H54 (cell line): ENCODE measurements around the gene APOL2.
"Not testable (repeated sequence)": the region's sequence is repeated elsewhere in the genome, so short reads cannot be mapped to it uniquely, and the experiment has no call there.

ENCODE experiments used
- DNase-seq: peaks from one replicate; pipeline ENCODE4 v3.0.0; 2011; ENCODE audit warnings: low spot score, mixed read lengths; ENCODE audit not compliant: insufficient read length
- FAIRE-seq: peaks from 3 replicates; lab custom pipeline; 2011; peaks lifted over from hg19 to GRCh38; lab: Jason Lieb, UNC
- POLR2A ChIP-seq: IDR thresholded peaks from 2 replicates; pipeline ENCODE4 v1.6.1; 2011; ENCODE audit warnings: low read depth, mild to moderate bottlenecking, low read length

Gene APOL2

GRCh38 chr22:36244522-36245391 is 5.4 kb upstream of the APOL2 start:
- no peak for DNase-seq

GRCh38 chr22:36243986-36244385 is 4.7 kb upstream of the APOL2 start:
- TF ChIP-seq POLR2A, result no peak
- DNase-seq, result no peak
- FAIRE-seq, result no peak

More at GRCh38 chr22:36244522-36245391, 5.4 kb upstream of the APOL2 start:
- no peak for FAIRE-seq
- TF ChIP-seq POLR2A, result no peak

- DNase-seq, result no peak
- no peak for TF ChIP-seq POLR2A
- no peak for FAIRE-seq
Measured at GRCh38 chr22:36239150-36239400, 252 bp downstream of the APOL2 start.

- FAIRE-seq, result peak; percentile 36
- no peak for TF ChIP-seq POLR2A
- no peak for DNase-seq
Measured at GRCh38 chr22:36238373-36239149, 766 bp downstream of the APOL2 start.

GRCh38 chr22:36237462-36238372 is 1.6 kb downstream of the APOL2 start:
- no peak for FAIRE-seq
- TF ChIP-seq POLR2A, result no peak
- no peak for DNase-seq

GRCh38 chr22:36236388-36237319 is 2.7 kb downstream of the APOL2 start:
- DNase-seq, result no peak
- no peak for FAIRE-seq
- no peak for TF ChIP-seq POLR2A

GRCh38 chr22:36235585-36235984 is 3.7 kb downstream of the APOL2 start:
- no peak for DNase-seq
- no peak for FAIRE-seq

GRCh38 chr22:36234919-36235318 is 4.4 kb downstream of the APOL2 start:
- FAIRE-seq, result no peak

More at GRCh38 chr22:36235585-36235984, 3.7 kb downstream of the APOL2 start:
- TF ChIP-seq POLR2A, result no peak

GRCh38 chr22:36234213-36234612 is 5.1 kb downstream of the APOL2 start:
- FAIRE-seq, result no peak
- no peak for TF ChIP-seq POLR2A
- no peak for DNase-seq

More at GRCh38 chr22:36234919-36235318, 4.4 kb downstream of the APOL2 start:
- TF ChIP-seq POLR2A, result no peak
- no peak for DNase-seq

GRCh38 chr22:36233796-36234195 is 5.5 kb downstream of the APOL2 start:
- no peak for FAIRE-seq
- DNase-seq, result no peak
- no peak for TF ChIP-seq POLR2A

GRCh38 chr22:36232715-36233401 is 6.5 kb downstream of the APOL2 start:
- DNase-seq (no peak), FAIRE-seq (no peak)
- no peak for TF ChIP-seq POLR2A

- not testable (repeated sequence) for DNase-seq, FAIRE-seq
Measured at GRCh38 chr22:36231051-36231450, 8.3 kb downstream of the APOL2 start.

GRCh38 chr22:36229649-36230048 is 9.7 kb downstream of the APOL2 start:
- FAIRE-seq, DNase-seq: not testable (repeated sequence)
